NCI-H1105 treated with DMSO at 0.1 percent for 48 hours (cell line): ENCODE measurements around the gene PRKCE.
"Not testable (repeated sequence)": the region's sequence is repeated elsewhere in the genome, so short reads cannot be mapped to it uniquely, and the experiment has no call there.

Experiments
- DNase-seq: peaks from one replicate; lab custom pipeline; 2025; lab: John Stamatoyannopoulos, UW

Gene PRKCE

DNA sequence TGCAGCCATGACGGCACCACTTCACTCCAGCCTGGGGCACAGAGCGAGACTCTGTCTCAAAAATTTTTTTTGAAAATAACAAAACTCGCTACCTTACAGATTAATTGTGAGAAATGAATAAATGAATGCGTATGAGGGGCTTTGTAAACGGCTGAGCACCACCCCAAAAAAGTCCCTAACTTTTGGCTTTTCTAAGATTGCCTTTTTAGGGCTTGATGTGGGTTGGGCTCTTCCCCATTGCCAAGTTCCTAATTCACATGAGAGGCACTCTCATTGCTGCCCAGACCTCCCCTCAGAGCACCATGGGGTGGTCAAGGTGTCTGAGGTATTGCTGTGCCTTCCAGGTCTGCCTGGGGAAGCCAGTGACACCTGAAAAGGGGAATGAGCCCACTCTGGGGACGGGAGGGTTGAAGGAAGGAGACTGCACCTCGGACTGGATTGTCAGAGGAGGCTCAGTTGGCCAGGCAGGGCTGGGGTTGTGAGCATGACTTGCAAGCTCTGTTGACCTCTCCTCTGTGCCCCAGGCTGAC is 186.4 kb downstream of the PRKCE start:
- DNase-seq, result no peak

GRCh38 chr2:45839508-45840251 is 188.2 kb downstream of the PRKCE start:
- DNase-seq, result no peak

DNA sequence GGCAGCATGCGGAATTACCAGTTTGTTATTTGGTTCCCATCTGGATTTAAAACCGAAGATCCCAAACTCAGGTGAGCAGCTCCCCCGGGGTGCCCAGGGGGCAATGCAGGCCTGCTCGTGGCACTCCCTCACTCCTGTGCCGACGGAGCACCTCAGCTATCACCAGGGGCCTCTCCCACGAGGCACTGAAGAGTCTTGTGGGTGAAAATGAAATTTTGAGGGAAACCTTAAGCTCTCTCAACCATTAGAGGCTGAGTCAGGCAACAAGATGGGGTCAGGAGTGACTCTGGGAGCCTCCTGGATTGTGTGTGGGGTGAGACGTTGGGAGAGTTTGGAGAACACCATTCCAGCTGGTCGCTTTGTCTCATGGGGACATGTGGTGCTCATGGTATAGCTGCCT is 189.0 kb downstream of the PRKCE start:
- no peak for DNase-seq

- no peak for DNase-seq
These were observed 190.4 kb downstream of the PRKCE start for GRCh38 chr2:45841752-45842407.

- no peak for DNase-seq
These were observed 191.7 kb downstream of the PRKCE start for GRCh38 chr2:45843136-45843535.

DNA sequence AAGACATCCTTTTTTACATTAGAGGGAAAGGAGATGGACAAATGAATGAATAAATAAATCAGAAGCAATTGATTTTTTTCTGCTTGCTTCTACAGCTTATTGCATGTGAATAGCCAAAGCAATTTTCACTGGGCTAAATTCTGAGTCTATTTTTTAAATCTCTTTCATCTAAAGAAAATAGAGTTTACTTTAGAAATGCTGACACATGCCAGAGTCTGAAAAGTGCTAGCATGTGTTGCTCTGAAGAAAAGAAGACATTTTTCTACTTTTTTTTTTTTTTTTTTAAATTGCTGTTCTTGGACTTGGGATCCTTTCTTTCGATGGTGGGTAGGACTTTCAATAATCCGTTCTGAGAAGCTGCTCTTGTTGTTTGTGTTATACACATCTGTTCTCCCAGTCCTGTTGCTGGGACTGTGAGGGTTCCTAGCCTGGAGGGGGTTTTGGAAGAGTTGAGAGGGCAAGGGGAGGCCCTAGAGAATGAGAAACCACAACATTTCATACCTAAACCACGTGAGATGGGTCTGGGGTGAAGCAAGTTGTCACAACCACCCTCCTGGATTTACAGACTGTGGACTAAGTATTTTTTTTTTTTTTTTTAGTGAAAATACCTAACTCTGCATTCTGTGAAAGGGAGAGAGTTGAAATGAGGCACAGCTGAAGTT is 193.5 kb downstream of the PRKCE start:
- DNase-seq, result no peak

DNA sequence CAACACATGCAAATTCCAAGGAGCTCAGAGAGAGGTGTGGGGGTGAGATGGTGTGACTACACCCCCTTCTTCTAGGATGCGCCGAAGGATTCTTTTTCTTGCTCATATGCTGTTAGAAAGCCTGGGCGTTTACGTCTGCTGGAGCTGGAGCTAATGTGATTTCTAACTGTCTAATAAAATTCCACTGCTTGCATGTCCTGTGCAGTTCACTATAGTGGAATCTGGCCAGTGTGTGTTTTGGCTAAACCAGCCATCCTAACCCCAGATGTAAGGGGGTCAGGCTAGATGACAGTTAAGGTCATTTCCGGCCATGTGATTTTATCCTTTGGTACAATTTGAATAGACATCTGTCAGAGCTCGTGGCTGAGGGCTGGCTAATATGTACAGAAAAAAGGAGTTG is 194.1 kb downstream of the PRKCE start:
- no peak for DNase-seq

DNA sequence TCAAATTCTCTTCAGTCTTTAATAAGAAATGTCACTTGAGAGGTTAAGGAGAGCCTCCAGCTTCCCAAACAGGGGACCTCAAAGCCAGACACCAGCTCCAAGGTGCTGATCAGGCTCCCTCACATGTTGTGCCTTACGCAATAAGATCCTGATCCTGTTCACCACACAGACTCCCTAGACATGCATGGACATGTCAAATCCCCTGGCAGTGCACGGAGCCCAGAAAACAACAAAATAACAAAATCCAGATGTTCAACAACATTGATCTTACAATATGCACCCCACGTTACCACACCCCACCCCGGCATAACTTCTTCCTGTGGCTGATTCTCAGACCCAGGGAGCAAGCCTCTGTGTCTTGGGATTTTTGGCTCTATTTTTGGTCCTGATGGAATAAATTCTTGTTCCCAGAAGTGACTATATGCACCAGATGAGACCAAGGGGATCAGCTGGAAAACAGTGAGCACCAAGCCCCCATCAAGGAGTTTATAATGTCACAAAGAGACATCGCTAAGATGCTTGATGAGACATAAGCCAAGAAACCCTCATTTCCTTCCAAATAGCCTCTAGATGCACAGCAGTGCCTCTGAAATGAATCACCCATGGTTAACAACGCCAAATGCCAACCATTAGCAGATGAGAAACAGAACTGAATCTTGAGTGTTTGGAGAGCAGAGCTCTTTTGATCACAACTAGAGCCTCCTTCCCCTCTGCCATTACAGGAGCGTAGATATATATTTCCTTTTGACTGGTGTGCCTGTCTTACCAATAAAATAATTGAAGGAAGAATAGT is 198.2 kb downstream of the PRKCE start:
- no peak for DNase-seq

- no peak for DNase-seq
These were observed 199.1 kb downstream of the PRKCE start for GRCh38 chr2:45850558-45850957.

DNA sequence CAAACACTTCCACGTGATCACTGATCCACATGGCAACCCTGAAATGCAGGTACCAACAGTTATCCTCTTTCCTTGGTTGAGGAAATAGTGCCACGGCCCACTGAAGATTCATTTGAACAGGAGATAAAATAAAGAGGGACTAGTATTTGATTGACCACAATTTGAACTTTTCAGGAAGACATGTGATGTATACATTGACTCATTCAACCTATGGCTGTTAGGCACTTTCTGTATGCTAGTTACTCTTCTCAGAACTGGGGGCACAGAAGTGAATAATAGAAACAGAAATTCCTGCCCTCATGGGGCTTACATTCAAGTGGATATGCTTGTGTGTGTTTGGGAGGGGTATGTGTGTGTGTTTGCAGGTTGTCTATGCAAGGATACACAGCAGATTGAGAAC is 199.6 kb downstream of the PRKCE start:
- DNase-seq, result no peak

GRCh38 chr2:45851576-45852304 is 200.3 kb downstream of the PRKCE start:
- no peak for DNase-seq

- DNase-seq, result no peak
These were observed 201.1 kb downstream of the PRKCE start for GRCh38 chr2:45852450-45853150.

GRCh38 chr2:45855374-45855773 is 203.9 kb downstream of the PRKCE start:
- DNase-seq, result no peak

GRCh38 chr2:45856391-45857274 is 205.2 kb downstream of the PRKCE start:
- DNase-seq, result no peak

DNA sequence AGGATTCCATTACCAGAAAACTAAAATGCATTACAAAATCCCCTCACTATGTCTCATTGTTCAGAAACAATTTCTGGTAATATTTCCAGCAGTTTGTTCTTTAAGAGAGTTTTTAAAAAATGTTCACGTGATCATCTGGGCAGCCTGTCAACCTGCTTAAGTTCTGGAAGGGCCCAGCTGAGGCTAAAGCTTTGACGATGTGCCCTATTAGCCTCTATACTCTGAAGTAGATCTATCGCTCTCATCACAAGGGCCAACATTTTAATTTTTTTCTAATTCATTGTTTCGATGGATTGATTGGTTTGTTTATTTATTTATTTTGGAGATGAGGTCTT is 205.8 kb downstream of the PRKCE start:
- DNase-seq, result no peak

DNA sequence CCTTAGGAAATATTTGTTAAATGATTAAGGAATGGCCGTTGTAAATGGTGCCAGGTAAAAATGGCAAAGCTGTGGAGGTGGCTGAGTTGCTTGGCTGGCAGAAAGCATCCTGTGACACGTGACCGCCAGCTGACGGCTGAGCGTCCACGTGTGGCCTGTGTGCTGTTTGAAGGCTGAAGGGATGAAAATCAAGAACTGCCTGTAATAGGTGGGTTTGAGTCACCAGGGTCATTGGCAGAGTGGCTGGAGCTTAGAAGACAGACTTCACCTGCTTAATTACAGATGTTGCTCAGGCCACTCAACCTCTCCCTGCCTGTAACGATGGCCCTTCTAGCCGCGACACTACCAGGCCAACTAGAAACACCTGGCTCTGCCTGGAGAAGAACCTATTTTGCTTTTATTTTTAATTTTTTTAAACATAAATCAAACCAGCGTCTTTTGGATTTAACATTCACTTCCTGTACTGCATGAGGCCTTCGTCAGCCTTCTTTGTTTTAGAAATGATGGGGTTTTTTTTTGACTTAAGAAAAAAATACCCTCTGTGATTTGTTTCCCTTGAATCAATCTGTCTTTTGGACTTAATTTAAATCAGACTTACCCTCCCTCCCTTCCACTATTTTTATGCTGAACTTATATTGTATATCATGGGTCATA is 206.5 kb downstream of the PRKCE start:
- no peak for DNase-seq

DNA sequence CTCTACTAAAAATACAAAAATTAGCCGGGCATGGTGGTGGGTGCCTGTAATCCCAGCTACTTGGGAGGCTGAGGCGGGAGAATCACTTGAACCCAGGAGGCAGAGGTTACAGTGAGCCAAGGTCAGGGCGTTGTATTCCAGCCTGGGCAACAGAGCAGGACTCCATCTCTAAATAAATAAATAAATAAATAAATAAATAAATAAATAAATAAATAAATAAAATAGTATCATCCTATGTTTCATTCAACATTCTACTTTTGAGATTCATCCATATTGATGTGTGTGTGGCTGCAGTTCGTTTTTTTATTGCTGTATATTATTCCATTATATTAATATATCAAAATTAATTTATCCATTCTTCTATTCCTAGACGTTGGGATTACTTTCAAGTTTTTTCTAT is 207.4 kb downstream of the PRKCE start:
- not testable (repeated sequence) for DNase-seq

GRCh38 chr2:45859682-45860081 is 208.2 kb downstream of the PRKCE start:
- DNase-seq, result no peak
